ENCODE results near the gene LRRN4.

LRRN4 gene

GRCh38 chr20:6053776-6054688, at the start of gene LRRN4:
Gene LRRN4 (minus strand): TSS chr20:6054060. CDS start chr20:6052799, 1,261 bp downstream.
- no peak for DNase-seq (ENCODE audit: low read depth in 2 of 3, low spot score in 2 of 3)

- no peak for DNase-seq (ENCODE audit: low read depth in 2 of 3, low spot score in 2 of 3)
Observed at GRCh38 chr20:6103301-6103700, 49.4 kb upstream of the LRRN4 start.

GRCh38 chr20:6101346-6101745, 47.5 kb upstream of the LRRN4 start:
- DNase-seq (ENCODE audit: low read depth in 2 of 3, low spot score in 2 of 3), result no peak

GRCh38 chr20:6100246-6100645, 46.4 kb upstream of the LRRN4 start:
- no peak for DNase-seq (ENCODE audit: low read depth in 2 of 3, low spot score in 2 of 3)

GRCh38 chr20:6099819-6100218, 46.0 kb upstream of the LRRN4 start:
- no peak for DNase-seq (ENCODE audit: low read depth in 2 of 3, low spot score in 2 of 3)

GRCh38 chr20:6095409-6095808, 41.5 kb upstream of the LRRN4 start:
- no peak for DNase-seq (ENCODE audit: low read depth in 2 of 3, low spot score in 2 of 3)

- no peak for DNase-seq (ENCODE audit: low read depth in 2 of 3, low spot score in 2 of 3)
Observed at GRCh38 chr20:6094565-6094964, 40.7 kb upstream of the LRRN4 start.

- no peak for DNase-seq (ENCODE audit: low read depth in 2 of 3, low spot score in 2 of 3)
Observed at GRCh38 chr20:6094063-6094462, 40.2 kb upstream of the LRRN4 start.

- DNase-seq (ENCODE audit: low read depth in 2 of 3, low spot score in 2 of 3), result no peak
Observed at GRCh38 chr20:6091661-6092060, 37.8 kb upstream of the LRRN4 start.

- no peak for DNase-seq (ENCODE audit: low read depth in 2 of 3, low spot score in 2 of 3)
Observed at GRCh38 chr20:6086868-6087267, 33.0 kb upstream of the LRRN4 start.

GRCh38 chr20:6083926-6084325, 30.1 kb upstream of the LRRN4 start:
- no peak for DNase-seq (ENCODE audit: low read depth in 2 of 3, low spot score in 2 of 3)

GRCh38 chr20:6081236-6081635, 27.4 kb upstream of the LRRN4 start:
- DNase-seq (ENCODE audit: low read depth in 2 of 3, low spot score in 2 of 3), result no peak

GRCh38 chr20:6079016-6079415, 25.2 kb upstream of the LRRN4 start:
- DNase-seq (ENCODE audit: low read depth in 2 of 3, low spot score in 2 of 3), result no peak

GRCh38 chr20:6075428-6076219, 21.8 kb upstream of the LRRN4 start:
- no peak for DNase-seq (ENCODE audit: low read depth in 2 of 3, low spot score in 2 of 3)

- no peak for DNase-seq (ENCODE audit: low read depth in 2 of 3, low spot score in 2 of 3)
Observed at GRCh38 chr20:6074784-6075183, 20.9 kb upstream of the LRRN4 start.

- DNase-seq (ENCODE audit: low read depth in 2 of 3, low spot score in 2 of 3), result no peak
Observed at GRCh38 chr20:6074145-6074561, 20.3 kb upstream of the LRRN4 start.

GRCh38 chr20:6070829-6071695, 17.2 kb upstream of the LRRN4 start:
- no peak for DNase-seq (ENCODE audit: low read depth in 2 of 3, low spot score in 2 of 3)

GRCh38 chr20:6069669-6070068, 15.8 kb upstream of the LRRN4 start:
- no peak for DNase-seq (ENCODE audit: low read depth in 2 of 3, low spot score in 2 of 3)

- no peak for DNase-seq (ENCODE audit: low read depth in 2 of 3, low spot score in 2 of 3)
Observed at GRCh38 chr20:6067763-6068318, 14.0 kb upstream of the LRRN4 start.

GRCh38 chr20:6066582-6066981, 12.7 kb upstream of the LRRN4 start:
- DNase-seq (ENCODE audit: low read depth in 2 of 3, low spot score in 2 of 3), result no peak

- no peak for DNase-seq (ENCODE audit: low read depth in 2 of 3, low spot score in 2 of 3)
Observed at GRCh38 chr20:6061544-6061943, 7.7 kb upstream of the LRRN4 start.
